ENCODE measurements around the gene OGFRL1.
"Not testable (repeated sequence)": the region's sequence is repeated elsewhere in the genome, so short reads cannot be mapped to it uniquely, and the experiment has no call there.

- TF ChIP-seq ELK1 (IDR thresholded peaks at IDR 0.05; ENCODE audit: borderline replicate concordance, low read depth, low read length); POLR2A (IDR thresholded peaks at IDR 0.05; ENCODE audit: low read depth, low read length); CTCF (conservative IDR thresholded peaks at IDR 0.05; ENCODE audit: low read depth, low read length); SMC3 (IDR thresholded peaks at IDR 0.05; ENCODE audit: low read depth, low read length); MAZ (IDR thresholded peaks at IDR 0.05; ENCODE audit: borderline replicate concordance, low read depth, low read length); MXI1 (IDR thresholded peaks at IDR 0.05; ENCODE audit: borderline replicate concordance, low read depth, low read length); RFX5 (IDR thresholded peaks at IDR 0.05; ENCODE audit: low read depth, low read length): not testable (repeated sequence)
Observed at GRCh38 chr6:71266392-71266791, 22.2 kb upstream of the OGFRL1 start.
